Ishikawa (cell line): Measurements from ENCODE around the gene STMN3.

Source experiments
- CEBPB ChIP-seq: IDR thresholded peaks from 2 replicates; pipeline ENCODE4 v1.6.1; 2012
- CREB1 ChIP-seq: IDR thresholded peaks from 2 replicates; pipeline ENCODE4 v1.6.1; 2012; ENCODE audit warnings: low read depth
- EGR1 ChIP-seq: IDR thresholded peaks from 2 replicates; pipeline ENCODE4 v1.6.1; 2012
- EP300 ChIP-seq: IDR thresholded peaks from 2 replicates; pipeline ENCODE4 v1.6.1; 2012; ENCODE audit warnings: borderline replicate concordance
- FOXM1 ChIP-seq: IDR thresholded peaks from 2 replicates; pipeline ENCODE4 v1.6.1; 2012; ENCODE audit warnings: low read depth, borderline replicate concordance
- NFIC ChIP-seq: IDR thresholded peaks from 2 replicates; pipeline ENCODE4 v1.6.1; 2012
- RAD21 ChIP-seq: IDR thresholded peaks from 2 replicates; pipeline ENCODE4 v1.6.1; 2012; ENCODE audit warnings: low read depth
- REST ChIP-seq: IDR thresholded peaks from 2 replicates; pipeline ENCODE4 v1.6.1; 2012; ENCODE audit warnings: low read depth, mild to moderate bottlenecking
- TAF1 ChIP-seq: IDR thresholded peaks from 2 replicates; pipeline ENCODE4 v1.6.1; 2012; ENCODE audit warnings: low read depth, mild to moderate bottlenecking
- TCF12 ChIP-seq: IDR thresholded peaks from 2 replicates; pipeline ENCODE4 v1.6.1; 2012; ENCODE audit warnings: low read depth
- TEAD4 ChIP-seq: IDR thresholded peaks from 2 replicates; pipeline ENCODE4 v1.6.1; 2012
- YY1 ChIP-seq: IDR thresholded peaks from 2 replicates; pipeline ENCODE4 v1.6.1; 2012; ENCODE audit warnings: low read depth
- ZBTB7A ChIP-seq: IDR thresholded peaks from 2 replicates; pipeline ENCODE4 v1.6.1; 2012; ENCODE audit warnings: low read depth
- TF ChIP-seq, protein P1 (sequence below): IDR thresholded peaks from 2 replicates; pipeline ENCODE4 v1.6.1; 2012
- TF ChIP-seq, protein P2 (sequence below): IDR thresholded peaks from 2 replicates; pipeline ENCODE4 v1.6.1; 2012

Gene STMN3

DNA sequence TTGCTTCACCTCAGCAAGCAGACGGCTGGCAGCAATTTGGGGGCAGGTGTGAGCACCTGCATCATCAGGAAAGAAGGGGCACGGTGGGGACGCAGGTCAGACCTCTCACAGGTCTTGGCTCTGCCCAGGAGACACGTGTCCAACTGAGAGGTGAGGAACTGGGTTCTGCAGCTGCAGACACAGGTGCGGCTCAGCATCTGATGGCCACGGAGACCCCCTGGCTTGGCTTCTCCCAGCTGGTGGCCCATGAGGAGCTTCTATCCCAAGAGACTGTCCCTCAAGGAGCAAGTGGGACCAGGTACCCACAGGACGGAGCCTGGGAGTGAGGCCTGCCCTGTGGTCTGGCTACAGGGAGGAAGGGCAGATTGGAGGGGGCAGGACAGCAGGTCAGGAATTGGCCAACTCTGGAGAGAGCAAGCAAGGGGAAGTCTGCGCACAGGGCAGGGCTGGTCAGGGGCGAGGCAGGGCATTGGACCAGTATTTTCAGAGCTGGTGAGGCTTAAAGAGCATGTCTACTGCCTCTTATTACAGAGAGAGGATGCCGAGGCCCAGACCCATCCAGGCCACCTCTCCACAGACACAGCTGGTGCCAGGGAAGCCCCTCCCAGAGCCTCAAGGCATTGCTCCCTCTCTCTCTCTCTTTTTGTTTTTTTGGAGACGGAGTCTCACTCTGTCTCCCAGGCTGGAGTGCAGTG lies 4.2 kb downstream of the STMN3 start:
- no peak for TF ChIP-seq FOXM1

GRCh38 chr20:63648190-63648589 lies 5.0 kb downstream of the STMN3 start:
- TF ChIP-seq REST (no peak), YY1 (no peak), FOXM1 (no peak), RAD21 (no peak), TEAD4 (no peak), NFIC (no peak)
- TF ChIP-seq, protein P1, sequence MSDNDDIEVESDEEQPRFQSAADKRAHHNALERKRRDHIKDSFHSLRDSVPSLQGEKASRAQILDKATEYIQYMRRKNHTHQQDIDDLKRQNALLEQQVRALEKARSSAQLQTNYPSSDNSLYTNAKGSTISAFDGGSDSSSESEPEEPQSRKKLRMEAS: no peak
- TF ChIP-seq, protein P2, sequence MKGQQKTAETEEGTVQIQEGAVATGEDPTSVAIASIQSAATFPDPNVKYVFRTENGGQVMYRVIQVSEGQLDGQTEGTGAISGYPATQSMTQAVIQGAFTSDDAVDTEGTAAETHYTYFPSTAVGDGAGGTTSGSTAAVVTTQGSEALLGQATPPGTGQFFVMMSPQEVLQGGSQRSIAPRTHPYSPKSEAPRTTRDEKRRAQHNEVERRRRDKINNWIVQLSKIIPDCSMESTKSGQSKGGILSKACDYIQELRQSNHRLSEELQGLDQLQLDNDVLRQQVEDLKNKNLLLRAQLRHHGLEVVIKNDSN: no peak

GRCh38 chr20:63645218-63645617 lies 8.0 kb downstream of the STMN3 start:
- TF ChIP-seq EGR1 (no peak), CEBPB (no peak), FOXM1 (no peak), TAF1 (no peak), TEAD4 (no peak), REST (no peak), CREB1 (no peak), YY1 (no peak), RAD21 (no peak), ZBTB7A (no peak), NFIC (no peak), TCF12 (no peak), EP300 (no peak)
- TF ChIP-seq, protein P2: no peak
- TF ChIP-seq, protein P1: no peak

- TF ChIP-seq, protein P1: no peak
- TF ChIP-seq CEBPB: no peak
Observed at GRCh38 chr20:63643946-63644345, 9.3 kb downstream of the STMN3 start.

- TF ChIP-seq RAD21 (no peak), CREB1 (no peak), EP300 (no peak), CEBPB (no peak), TCF12 (no peak), TEAD4 (no peak), YY1 (no peak), ZBTB7A (no peak)
- TF ChIP-seq, protein P2: no peak
- TF ChIP-seq, protein P1: no peak
Observed at GRCh38 chr20:63643499-63643898, 9.7 kb downstream of the STMN3 start.

- no peak for TF ChIP-seq CREB1
- TF ChIP-seq, protein P2: 0 out of 2 replicates have a peak, but pooled peaks have one; percentile 0
Observed at GRCh38 chr20:63642527-63643247, 10.5 kb downstream of the STMN3 start.
